Neuron (in vitro differentiated cells): ENCODE results near the gene SEPTIN11.
"Not testable (repeated sequence)": the region's sequence is repeated elsewhere in the genome, so short reads cannot be mapped to it uniquely, and the experiment has no call there.

ENCODE experiments used
- H2AFZ ChIP-seq: one replicate; pipeline ENCODE4 v1.6.1; 2013; ENCODE audit warnings: low read depth, mild to moderate bottlenecking, inconsistent platforms, low read length, moderate library complexity
- H3K27me3 ChIP-seq: one replicate; pipeline ENCODE4 v1.6.1; 2013; ENCODE audit warnings: low read length; ENCODE audit not compliant: insufficient read depth
- H3K36me3 ChIP-seq: one replicate; pipeline ENCODE4 v1.6.1; 2013; ENCODE audit warnings: low read length; ENCODE audit not compliant: insufficient read depth
- H3K4me1 ChIP-seq: one replicate; pipeline ENCODE4 v1.6.1; 2013; ENCODE audit warnings: low read length; ENCODE audit not compliant: insufficient read depth
- H3K4me3 ChIP-seq: 2 replicates; pipeline ENCODE4 v1.5.1; 2013; ENCODE audit warnings: mild to moderate bottlenecking, low read length, moderate library complexity
- H3K9me3 ChIP-seq: one replicate; pipeline ENCODE4 v1.6.1; 2013; ENCODE audit warnings: low read length

The SEPTIN11 gene

GRCh38 chr4:76957004-76957738, 7.6 kb downstream of the SEPTIN11 start:
- H3K36me3 ChIP-seq: peaks cover 15% of the 10 kb centered on the region
- H3K9me3 ChIP-seq: peaks cover 2% of the 10 kb centered on the region
- no peak overlapping the region for H2AFZ ChIP-seq
- peaks cover 20% of the 10 kb centered on the region for H3K4me1 ChIP-seq
- H3K4me3 ChIP-seq: no peak overlapping the region
- no peaks in the 10 kb centered on the region for H3K27me3 ChIP-seq

GRCh38 chr4:76958891-76959290, 9.3 kb downstream of the SEPTIN11 start:
- H2AFZ ChIP-seq: no peak overlapping the region
- no peaks in the 10 kb centered on the region for H3K27me3 ChIP-seq
- H3K9me3 ChIP-seq: peaks cover 2% of the 10 kb centered on the region
- H3K36me3 ChIP-seq: peaks cover 15% of the 10 kb centered on the region
- H3K4me1 ChIP-seq: peaks cover 12% of the 10 kb centered on the region
- H3K4me3 ChIP-seq: no peak overlapping the region

GRCh38 chr4:76960014-76960413, 10.5 kb downstream of the SEPTIN11 start:
- H3K36me3 ChIP-seq: peaks cover 15% of the 10 kb centered on the region
- H3K4me1 ChIP-seq: peaks cover 5% of the 10 kb centered on the region
- H3K9me3 ChIP-seq: peaks cover 2% of the 10 kb centered on the region

GRCh38 chr4:76962406-76963130, 13.0 kb downstream of the SEPTIN11 start:
- Histone ChIP-seq H3K27me3 (no peaks in the 10 kb centered on the region), H3K4me3 (no peak overlapping the region), H3K36me3 (peaks cover 4% of the 10 kb centered on the region), H2AFZ (no peak overlapping the region), H3K4me1 (peaks cover 17% of the 10 kb centered on the region), H3K9me3 (peaks cover 2% of the 10 kb centered on the region)

More at GRCh38 chr4:76960014-76960413, 10.5 kb downstream of the SEPTIN11 start:
- H3K4me3 ChIP-seq: no peak overlapping the region
- H3K27me3 ChIP-seq: no peaks in the 10 kb centered on the region
- no peak overlapping the region for H2AFZ ChIP-seq

GRCh38 chr4:76963131-76963750, 13.7 kb downstream of the SEPTIN11 start:
- no peak overlapping the region for H3K4me3 ChIP-seq
- H3K4me1 ChIP-seq: peaks cover 17% of the 10 kb centered on the region
- H3K9me3 ChIP-seq: no peaks in the 10 kb centered on the region
- no peaks in the 10 kb centered on the region for H3K36me3 ChIP-seq
- no peaks in the 10 kb centered on the region for H3K27me3 ChIP-seq
- no peak overlapping the region for H2AFZ ChIP-seq

- not testable (repeated sequence) for H3K27me3 ChIP-seq, H2AFZ ChIP-seq, H3K9me3 ChIP-seq, H3K36me3 ChIP-seq, H3K4me3 ChIP-seq
- H3K4me1 ChIP-seq: peaks cover 17% of the 10 kb centered on the region
Observed at GRCh38 chr4:76963927-76964326, 14.4 kb downstream of the SEPTIN11 start.

- no peak overlapping the region for H2AFZ ChIP-seq
- no peaks in the 10 kb centered on the region for H3K36me3 ChIP-seq
- no peaks in the 10 kb centered on the region for H3K27me3 ChIP-seq
- peaks cover 16% of the 10 kb centered on the region for H3K4me1 ChIP-seq
- H3K9me3 ChIP-seq: no peaks in the 10 kb centered on the region
- no peak overlapping the region for H3K4me3 ChIP-seq
Observed at GRCh38 chr4:76964769-76965168, 15.2 kb downstream of the SEPTIN11 start.

GRCh38 chr4:76965866-76966579, 16.5 kb downstream of the SEPTIN11 start:
- Histone ChIP-seq H3K9me3 (no peaks in the 10 kb centered on the region), H2AFZ (peak overlapping the region; percentile 9), H3K27me3 (no peaks in the 10 kb centered on the region), H3K36me3 (no peaks in the 10 kb centered on the region), H3K4me3 (no peak overlapping the region), H3K4me1 (peaks cover 19% of the 10 kb centered on the region)

GRCh38 chr4:76968937-76969336, 19.4 kb downstream of the SEPTIN11 start:
- Histone ChIP-seq H3K36me3 (peaks cover 5% of the 10 kb centered on the region), H3K27me3 (no peaks in the 10 kb centered on the region), H3K9me3 (no peaks in the 10 kb centered on the region), H3K4me1 (peaks cover 19% of the 10 kb centered on the region), H3K4me3 (no peak overlapping the region), H2AFZ (no peak overlapping the region)

- no peaks in the 10 kb centered on the region for H3K9me3 ChIP-seq
- H2AFZ ChIP-seq: no peak overlapping the region
- peaks cover 19% of the 10 kb centered on the region for H3K4me1 ChIP-seq
- H3K4me3 ChIP-seq: no peak overlapping the region
- no peaks in the 10 kb centered on the region for H3K27me3 ChIP-seq
- H3K36me3 ChIP-seq: peaks cover 8% of the 10 kb centered on the region
Observed at GRCh38 chr4:76969495-76969894, 19.9 kb downstream of the SEPTIN11 start.

- Histone ChIP-seq H3K4me3 (no peak overlapping the region), H2AFZ (no peak overlapping the region), H3K27me3 (no peaks in the 10 kb centered on the region), H3K4me1 (peaks cover 19% of the 10 kb centered on the region), H3K36me3 (peaks cover 11% of the 10 kb centered on the region), H3K9me3 (peaks cover under 1% of the 10 kb centered on the region)
Observed at GRCh38 chr4:76969941-76970529, 20.5 kb downstream of the SEPTIN11 start.

- Histone ChIP-seq H3K27me3 (no peaks in the 10 kb centered on the region), H2AFZ (no peak overlapping the region), H3K4me3 (no peak overlapping the region), H3K36me3 (peaks cover 19% of the 10 kb centered on the region), H3K4me1 (peaks cover 8% of the 10 kb centered on the region), H3K9me3 (peaks cover 8% of the 10 kb centered on the region)
Observed at GRCh38 chr4:76972306-76972705, 22.8 kb downstream of the SEPTIN11 start.
